PFSK-1 (cell line): ENCODE results near the gene TMEM267.
A peak's percentile ranks its signal among the peaks of the same experiment; 100 is the strongest.

Source experiments
- FOXP2 ChIP-seq: optimal IDR thresholded peaks from 2 replicates; pipeline ENCODE3; 2011; ENCODE audit warnings: borderline replicate concordance, control low read depth, inconsistent platforms; ENCODE audit not compliant: insufficient read depth; ENCODE audit errors: extremely low read length, extremely low read depth
- POLR2AphosphoS5 ChIP-seq: IDR thresholded peaks from 2 replicates; pipeline ENCODE4 v1.6.1; 2012; ENCODE audit warnings: low read depth, mild to moderate bottlenecking, control low read depth, low read length, moderate library complexity
- REST ChIP-seq, 2 experiments: IDR thresholded peaks; 2 replicates each; pipeline versions ENCODE4 v1.6.1 to v1.8.0; 2011 to 2012; ENCODE audit warnings: low read depth in 2 of 2, low read length in 2 of 2, control low read depth in 1 of 2, inconsistent platforms in 1 of 2, mild to moderate bottlenecking in 1 of 2, moderate library complexity in 1 of 2; ENCODE audit not compliant: insufficient read depth in 1 of 2
- SIN3A ChIP-seq: IDR thresholded peaks from 2 replicates; pipeline ENCODE4 v1.6.1; 2012; ENCODE audit warnings: mild to moderate bottlenecking, low read length, moderate library complexity, borderline replicate concordance; ENCODE audit not compliant: insufficient read depth
- TAF1 ChIP-seq: IDR thresholded peaks from 2 replicates; pipeline ENCODE4 v1.6.1; 2012; ENCODE audit warnings: low read length, control low read depth, borderline replicate concordance; ENCODE audit not compliant: insufficient read depth

Gene TMEM267

GRCh38 chr5:43456556-43456955 lies 27.1 kb downstream of the TMEM267 start:
- TF ChIP-seq FOXP2 = no peak
- no peak for TF ChIP-seq POLR2AphosphoS5

- no peak for TF ChIP-seq POLR2AphosphoS5
- no peak for TF ChIP-seq FOXP2
- no peak for TF ChIP-seq SIN3A
Observed at GRCh38 chr5:43437062-43437660, 46.5 kb downstream of the TMEM267 start.

- TF ChIP-seq POLR2AphosphoS5 = no peak
- no peak for TF ChIP-seq REST (IDR thresholded peaks at IDR 0.05; ENCODE audit: insufficient read depth in 1 of 2, low read depth in 2 of 2, low read length in 2 of 2)
- TF ChIP-seq SIN3A = no peak
- TF ChIP-seq TAF1 = no peak
- TF ChIP-seq FOXP2 = no peak
Observed at GRCh38 chr5:43433382-43433781, 50.3 kb downstream of the TMEM267 start.

GRCh38 chr5:43432486-43433375 lies 50.9 kb downstream of the TMEM267 start:
- TF ChIP-seq SIN3A (peak; percentile 35; the same call in 1 of the 2 replicates), REST (IDR thresholded peaks at IDR 0.05; ENCODE audit: insufficient read depth in 1 of 2, low read depth in 2 of 2, low read length in 2 of 2) (no peak), FOXP2 (peak; percentile 18), TAF1 (no peak), POLR2AphosphoS5 (no peak)

- TF ChIP-seq TAF1 (no peak), FOXP2 (no peak), SIN3A (no peak), POLR2AphosphoS5 (no peak), REST (IDR thresholded peaks at IDR 0.05; ENCODE audit: insufficient read depth in 1 of 2, low read depth in 2 of 2, low read length in 2 of 2) (no peak)
Observed at GRCh38 chr5:43429706-43430105, 54.0 kb downstream of the TMEM267 start.

- TF ChIP-seq SIN3A (no peak), FOXP2 (no peak), REST (IDR thresholded peaks at IDR 0.05; ENCODE audit: insufficient read depth in 1 of 2, low read depth in 2 of 2, low read length in 2 of 2) (no peak), POLR2AphosphoS5 (no peak), TAF1 (no peak)
Observed at GRCh38 chr5:43429016-43429415, 54.6 kb downstream of the TMEM267 start.
